WERI-Rb-1 (cell line): ENCODE measurements around the gene CCM2L.

ENCODE experiments used
- DNase-seq: peaks from one replicate; pipeline ENCODE4 v3.0.0-alpha.2; 2020
- H3K27ac ChIP-seq: fragments of 250-450 bp; sonication (Bioruptor Pico); 2 replicates; pipeline ENCODE4 v1.5.1; 2020; ENCODE audit warnings: mild to moderate bottlenecking, moderate library complexity
- H3K27me3 ChIP-seq: fragments of 250-450 bp; sonication (Bioruptor Pico); 2 replicates; pipeline ENCODE4 v1.5.1; 2021; ENCODE audit warnings: mild to moderate bottlenecking, low read depth, moderate library complexity; ENCODE audit not compliant: insufficient read depth, severe bottlenecking
- H3K36me3 ChIP-seq: fragments of 250-450 bp; sonication (Bioruptor Pico); 2 replicates; pipeline ENCODE4 v1.5.1; 2020; ENCODE audit warnings: mild to moderate bottlenecking, moderate library complexity
- H3K4me3 ChIP-seq: 2 replicates; pipeline ENCODE4 v1.5.1; 2011; ENCODE audit warnings: low read depth, mild to moderate bottlenecking, control low read depth, low read length
- H3K9me3 ChIP-seq: fragments of 250-450 bp; sonication (Bioruptor Pico); 2 replicates; pipeline ENCODE4 v1.5.1; 2021; ENCODE audit warnings: mild to moderate bottlenecking, moderate library complexity; ENCODE audit not compliant: severe bottlenecking
- CTCF ChIP-seq: IDR thresholded peaks from 2 replicates; pipeline ENCODE4 v1.5.1; 2011; ENCODE audit warnings: low read depth, mild to moderate bottlenecking, control low read depth, inconsistent platforms, low read length

The CCM2L gene

GRCh38 chr20:32057656-32058184 is 47.5 kb downstream of the CCM2L start:
- H3K36me3 ChIP-seq, result no peaks in the 10 kb centered on the region
- no peak for TF ChIP-seq CTCF
- no peak overlapping the region for H3K27ac ChIP-seq
- H3K9me3 ChIP-seq, result no peaks in the 10 kb centered on the region
- no peak for DNase-seq
- H3K27me3 ChIP-seq, result no peaks in the 10 kb centered on the region
- no peak overlapping the region for H3K4me3 ChIP-seq

- Histone ChIP-seq H3K36me3 (no peaks in the 10 kb centered on the region), H3K4me3 (no peak overlapping the region), H3K9me3 (no peaks in the 10 kb centered on the region), H3K27ac (no peak overlapping the region), H3K27me3 (no peaks in the 10 kb centered on the region)
- DNase-seq, result no peak
- TF ChIP-seq CTCF, result no peak
These were observed 49.0 kb downstream of the CCM2L start for GRCh38 chr20:32059189-32059588.

- no peak for TF ChIP-seq CTCF
- no peaks in the 10 kb centered on the region for H3K27me3 ChIP-seq
- H3K36me3 ChIP-seq, result no peaks in the 10 kb centered on the region
- DNase-seq, result no peak
- H3K4me3 ChIP-seq, result no peak overlapping the region
- H3K9me3 ChIP-seq, result no peaks in the 10 kb centered on the region
- H3K27ac ChIP-seq, result no peak overlapping the region
These were observed 52.5 kb downstream of the CCM2L start for GRCh38 chr20:32062776-32063170.

- H3K36me3 ChIP-seq, result no peaks in the 10 kb centered on the region
- no peak overlapping the region for H3K27ac ChIP-seq
- no peaks in the 10 kb centered on the region for H3K27me3 ChIP-seq
- no peak for DNase-seq
- no peak for TF ChIP-seq CTCF
- H3K4me3 ChIP-seq, result no peak overlapping the region
- H3K9me3 ChIP-seq, result no peaks in the 10 kb centered on the region
These were observed 53.5 kb downstream of the CCM2L start for GRCh38 chr20:32063695-32064094.

- Histone ChIP-seq H3K27ac (no peak overlapping the region), H3K4me3 (no peak overlapping the region), H3K36me3 (no peaks in the 10 kb centered on the region), H3K27me3 (no peaks in the 10 kb centered on the region), H3K9me3 (no peaks in the 10 kb centered on the region)
- no peak for TF ChIP-seq CTCF
- no peak for DNase-seq
These were observed 54.4 kb downstream of the CCM2L start for GRCh38 chr20:32064667-32065066.

GRCh38 chr20:32067234-32067821 is 57.1 kb downstream of the CCM2L start:
- no peaks in the 10 kb centered on the region for H3K36me3 ChIP-seq
- no peaks in the 10 kb centered on the region for H3K9me3 ChIP-seq
- TF ChIP-seq CTCF, result no peak
- H3K27ac ChIP-seq, result no peak overlapping the region
- no peak overlapping the region for H3K4me3 ChIP-seq
- no peaks in the 10 kb centered on the region for H3K27me3 ChIP-seq
- DNase-seq, result no peak
